ENCODE measurements around the gene PPFIBP2. TPM values are rescaled to one million over a fixed set of nuclear protein-coding genes. Genes with fewer than 3 reads are reported as not detected.
A peak's percentile ranks its signal among the peaks of the same experiment; 100 is the strongest.

PPFIBP2 gene
- total and polyA plus RNA-seq, 8 donors: 28.1 to 153 (median 71.9) TPM

- DNase-seq: no peak
- peaks cover 13 to 86% (median 66%) of the 10 kb centered on the region in 4 donors for H3K36me3 ChIP-seq
- H3K9me3 ChIP-seq: no peaks in the 10 kb centered on the region
- WGBS, 5 donors: 57 to 70% (median 62%) methylated on average over 3 of the region's 3 CpGs
- TF ChIP-seq, protein P1, sequence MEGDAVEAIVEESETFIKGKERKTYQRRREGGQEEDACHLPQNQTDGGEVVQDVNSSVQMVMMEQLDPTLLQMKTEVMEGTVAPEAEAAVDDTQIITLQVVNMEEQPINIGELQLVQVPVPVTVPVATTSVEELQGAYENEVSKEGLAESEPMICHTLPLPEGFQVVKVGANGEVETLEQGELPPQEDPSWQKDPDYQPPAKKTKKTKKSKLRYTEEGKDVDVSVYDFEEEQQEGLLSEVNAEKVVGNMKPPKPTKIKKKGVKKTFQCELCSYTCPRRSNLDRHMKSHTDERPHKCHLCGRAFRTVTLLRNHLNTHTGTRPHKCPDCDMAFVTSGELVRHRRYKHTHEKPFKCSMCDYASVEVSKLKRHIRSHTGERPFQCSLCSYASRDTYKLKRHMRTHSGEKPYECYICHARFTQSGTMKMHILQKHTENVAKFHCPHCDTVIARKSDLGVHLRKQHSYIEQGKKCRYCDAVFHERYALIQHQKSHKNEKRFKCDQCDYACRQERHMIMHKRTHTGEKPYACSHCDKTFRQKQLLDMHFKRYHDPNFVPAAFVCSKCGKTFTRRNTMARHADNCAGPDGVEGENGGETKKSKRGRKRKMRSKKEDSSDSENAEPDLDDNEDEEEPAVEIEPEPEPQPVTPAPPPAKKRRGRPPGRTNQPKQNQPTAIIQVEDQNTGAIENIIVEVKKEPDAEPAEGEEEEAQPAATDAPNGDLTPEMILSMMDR (IDR thresholded peaks at IDR 0.05): no peak
- no peak for TF ChIP-seq POLR2AphosphoS5 (IDR thresholded peaks at IDR 0.05)
- no peak for TF ChIP-seq EP300 (IDR thresholded peaks at IDR 0.05)
- no peak for TF ChIP-seq POLR2A (IDR thresholded peaks at IDR 0.05)
- intact Hi-C loops (cut with DNase I; ENCODE audit: low total_unique reads): no loop called here
- peaks cover 0 to 15% (median 0%) of the 10 kb centered on the region in 4 donors for H3K4me1 ChIP-seq
- no peak overlapping the region for H3K27ac ChIP-seq
- H3K27me3 ChIP-seq: no peaks in the 10 kb centered on the region
- no peak overlapping the region for H3K4me3 ChIP-seq
Measured at GRCh38 chr11:7621090-7621489, 107.3 kb downstream of the PPFIBP2 start.

DNA sequence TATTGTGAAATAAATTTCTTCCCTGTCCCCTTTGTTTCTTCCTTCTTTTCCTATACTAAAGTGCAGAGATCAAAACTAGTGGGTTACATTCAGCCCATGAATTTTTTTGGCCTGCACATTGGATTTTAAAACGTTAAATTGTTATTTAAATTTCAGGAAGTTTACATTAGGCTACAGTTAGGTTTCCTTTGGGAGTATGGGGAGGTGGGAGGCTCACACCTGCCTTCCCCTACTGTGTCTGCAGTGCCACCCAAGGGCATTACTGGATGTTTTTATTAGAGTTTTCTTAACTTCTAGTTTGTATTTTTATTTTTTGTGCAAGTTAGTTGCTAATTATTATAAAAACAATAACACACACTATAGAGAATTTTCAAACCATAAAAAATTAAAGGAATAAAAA, 107.8 kb downstream of the PPFIBP2 start:
- TF ChIP-seq, protein P1 (IDR thresholded peaks at IDR 0.05): no peak
- no peak for TF ChIP-seq POLR2A (IDR thresholded peaks at IDR 0.05)
- no peak for TF ChIP-seq POLR2AphosphoS5 (IDR thresholded peaks at IDR 0.05)
- no peak for TF ChIP-seq EP300 (IDR thresholded peaks at IDR 0.05)
- Histone ChIP-seq H3K27me3 (no peaks in the 10 kb centered on the region), H3K9me3 (no peaks in the 10 kb centered on the region), H3K27ac (no peak overlapping the region), H3K4me3 (no peak overlapping the region), H3K36me3 (peaks cover 13 to 86% (median 68%) of the 10 kb centered on the region in 4 donors), H3K4me1 (peaks cover 0 to 15% (median 0%) of the 10 kb centered on the region in 4 donors)
- no peak for DNase-seq
- 3 to 12% (median 5%) methylated on average over 1 of the region's 1 CpG for WGBS, 5 donors
- intact Hi-C loops (cut with DNase I; ENCODE audit: low total_unique reads): no loop called here

DNA sequence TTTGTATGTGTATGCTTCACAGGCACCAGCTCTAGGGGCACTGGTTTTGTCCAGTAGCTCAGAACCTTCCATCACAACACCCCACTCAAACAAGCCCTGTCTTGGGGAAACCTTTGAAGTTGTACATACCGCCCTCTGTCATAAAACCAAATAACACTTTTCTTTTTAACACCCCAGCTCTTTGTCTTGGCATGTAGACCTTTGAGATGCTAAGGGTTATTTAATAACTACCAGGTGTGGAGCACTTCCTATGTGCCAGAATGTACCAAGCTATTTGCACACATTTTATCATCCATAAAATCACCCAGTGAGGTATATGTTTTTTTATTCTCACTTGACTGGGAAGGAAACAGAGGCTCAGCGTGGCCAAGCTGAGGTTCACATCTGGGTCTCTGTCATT, 108.9 kb downstream of the PPFIBP2 start:
- Histone ChIP-seq H3K9me3 (no peaks in the 10 kb centered on the region), H3K4me3 (no peak overlapping the region), H3K4me1 (peaks cover 0 to 8% (median 0%) of the 10 kb centered on the region in 4 donors), H3K27ac (no peak overlapping the region), H3K27me3 (no peaks in the 10 kb centered on the region), H3K36me3 (peaks cover 13 to 85% (median 65%) of the 10 kb centered on the region in 4 donors)
- TF ChIP-seq EP300 (IDR thresholded peaks at IDR 0.05) (no peak), POLR2AphosphoS5 (IDR thresholded peaks at IDR 0.05) (no peak), POLR2A (IDR thresholded peaks at IDR 0.05) (no peak)
- TF ChIP-seq, protein P1 (IDR thresholded peaks at IDR 0.05): no peak
- intact Hi-C loops (cut with DNase I; ENCODE audit: low total_unique reads): no loop called here
- no peak for DNase-seq
- WGBS, 5 donors: 48 to 72% (median 63%) methylated on average over 2 of the region's 2 CpGs

DNA sequence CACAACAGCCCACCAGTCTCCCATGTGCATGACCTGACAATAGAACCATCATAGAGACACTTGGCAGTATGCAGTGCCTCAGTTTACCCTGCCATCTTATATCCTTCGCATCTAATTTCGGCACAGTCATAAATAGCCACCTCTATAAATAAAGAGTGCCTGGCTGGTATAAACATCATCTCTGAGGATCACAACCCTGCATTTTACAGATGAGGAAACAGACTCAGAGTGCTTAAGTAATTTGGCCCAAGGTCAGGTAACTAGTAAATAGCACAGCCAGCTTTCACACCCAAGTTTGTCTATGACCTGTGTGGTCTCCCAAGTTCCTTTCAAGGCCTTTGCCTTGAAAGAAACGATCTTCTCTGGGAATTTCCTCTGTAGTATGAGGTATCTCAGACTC, 114.9 kb downstream of the PPFIBP2 start:
- Histone ChIP-seq H3K4me1 (peaks cover 0 to 4% (median 0%) of the 10 kb centered on the region in 4 donors), H3K27me3 (no peaks in the 10 kb centered on the region), H3K27ac (peak overlapping the region in 1 of 5 donors; percentile 17), H3K36me3 (peaks cover 53 to 98% (median 91%) of the 10 kb centered on the region in 4 donors), H3K9me3 (no peaks in the 10 kb centered on the region), H3K4me3 (no peak overlapping the region)
- intact Hi-C loops (cut with DNase I; ENCODE audit: low total_unique reads): no loop called here
- no peak for DNase-seq
- 61 to 80% (median 71%) methylated on average over 3 of the region's 3 CpGs for WGBS, 5 donors
- no peak for TF ChIP-seq POLR2AphosphoS5 (IDR thresholded peaks at IDR 0.05)
- TF ChIP-seq, protein P1 (IDR thresholded peaks at IDR 0.05): no peak
- TF ChIP-seq POLR2A (IDR thresholded peaks at IDR 0.05): no peak
- TF ChIP-seq EP300 (IDR thresholded peaks at IDR 0.05): no peak

All from stomach (tissue), 9 donors.